ELR (cell line): ENCODE measurements around the gene SKIC2.
"Not testable (repeated sequence)": the region's sequence is repeated elsewhere in the genome, so short reads cannot be mapped to it uniquely, and the experiment has no call there.

Experiments
- DNase-seq: peaks from one replicate; pipeline ENCODE4 v3.0.0-alpha.2; 2015; ENCODE audit warnings: low read depth

Gene SKIC2

GRCh38 chr6:32004864-32005537 lies 46.0 kb downstream of the SKIC2 start:
- not testable (repeated sequence) for DNase-seq

GRCh38 chr6:32005538-32005880 lies 46.5 kb downstream of the SKIC2 start:
- DNase-seq, result not testable (repeated sequence)

- not testable (repeated sequence) for DNase-seq
These were observed 47.1 kb downstream of the SKIC2 start for GRCh38 chr6:32005991-32006529.

- not testable (repeated sequence) for DNase-seq
These were observed 48.1 kb downstream of the SKIC2 start for GRCh38 chr6:32007086-32007485.

GRCh38 chr6:32008037-32008436 lies 49.1 kb downstream of the SKIC2 start:
- not testable (repeated sequence) for DNase-seq

- DNase-seq, result not testable (repeated sequence)
These were observed 49.6 kb downstream of the SKIC2 start for GRCh38 chr6:32008616-32009015.

- not testable (repeated sequence) for DNase-seq
These were observed 50.6 kb downstream of the SKIC2 start for GRCh38 chr6:32009537-32009936.

- not testable (repeated sequence) for DNase-seq
These were observed 52.0 kb downstream of the SKIC2 start for GRCh38 chr6:32010856-32011530.

- DNase-seq, result not testable (repeated sequence)
These were observed 54.1 kb downstream of the SKIC2 start for GRCh38 chr6:32012941-32013617.

- DNase-seq, result not testable (repeated sequence)
These were observed 54.8 kb downstream of the SKIC2 start for GRCh38 chr6:32013738-32014137.

- not testable (repeated sequence) for DNase-seq
These were observed 55.6 kb downstream of the SKIC2 start, which contains the start of gene C4B for GRCh38 chr6:32014547-32014946. TSS of gene C4B (plus strand) at chr6:32014795. CDS start at chr6:32014846, 51 bp downstream.
